SHP77 treated with DMSO at 0.1 percent for 48 hours (cell line): ENCODE measurements around the gene PRSS1.
"Not testable (repeated sequence)": the region's sequence is repeated elsewhere in the genome, so short reads cannot be mapped to it uniquely, and the experiment has no call there.

Experiments
- DNase-seq: peaks from one replicate; lab custom pipeline; 2025; lab: John Stamatoyannopoulos, UW

The PRSS1 gene

GRCh38 chr7:142749218-142749993 lies at the start of gene PRSS1:
Gene PRSS1 (plus strand): TSS chr7:142749472. CDS start chr7:142749485, 13 bp downstream.
- DNase-seq = no peak

GRCh38 chr7:142700935-142701334 lies 48.3 kb upstream of the PRSS1 start:
- DNase-seq = not testable (repeated sequence)

- DNase-seq = no peak
Observed at GRCh38 chr7:142703655-142704305, 45.5 kb upstream of the PRSS1 start.

GRCh38 chr7:142708726-142709125 lies 40.5 kb upstream of the PRSS1 start:
- not testable (repeated sequence) for DNase-seq

- DNase-seq = no peak
Observed at GRCh38 chr7:142709921-142710320, 39.4 kb upstream of the PRSS1 start.

GRCh38 chr7:142711196-142711595 lies 38.1 kb upstream of the PRSS1 start:
- DNase-seq = no peak

- no peak for DNase-seq
Observed at GRCh38 chr7:142711746-142712616, 37.3 kb upstream of the PRSS1 start.

- no peak for DNase-seq
Observed at GRCh38 chr7:142712617-142712957, 36.7 kb upstream of the PRSS1 start.

GRCh38 chr7:142714375-142714774 lies 34.9 kb upstream of the PRSS1 start:
- DNase-seq = no peak

GRCh38 chr7:142716596-142716995 lies 32.7 kb upstream of the PRSS1 start:
- no peak for DNase-seq

GRCh38 chr7:142717453-142717852 lies 31.8 kb upstream of the PRSS1 start:
- DNase-seq = no peak

GRCh38 chr7:142718313-142718712 lies 31.0 kb upstream of the PRSS1 start:
- DNase-seq = no peak

GRCh38 chr7:142720172-142720773 lies 29.0 kb upstream of the PRSS1 start:
- no peak for DNase-seq

GRCh38 chr7:142720986-142721385 lies 28.3 kb upstream of the PRSS1 start:
- no peak for DNase-seq

GRCh38 chr7:142722248-142722794 lies 27.0 kb upstream of the PRSS1 start:
- no peak for DNase-seq

- no peak for DNase-seq
Observed at GRCh38 chr7:142733271-142733670, 16.0 kb upstream of the PRSS1 start.

GRCh38 chr7:142739923-142740492 lies 9.3 kb upstream of the PRSS1 start:
- no peak for DNase-seq

GRCh38 chr7:142740786-142741185 lies 8.5 kb upstream of the PRSS1 start:
- no peak for DNase-seq

- DNase-seq = not testable (repeated sequence)
Observed at GRCh38 chr7:142741932-142742331, 7.3 kb upstream of the PRSS1 start.

GRCh38 chr7:142745091-142745635 lies 4.1 kb upstream of the PRSS1 start:
- no peak for DNase-seq

GRCh38 chr7:142745745-142746144 lies 3.5 kb upstream of the PRSS1 start:
- no peak for DNase-seq
